Ureter (tissue), 1 donor: ENCODE data around the gene GLCE. TPM values are rescaled to one million over a fixed set of nuclear protein-coding genes. Genes with fewer than 3 reads are reported as not detected.
"Not testable (repeated sequence)": the region's sequence is repeated elsewhere in the genome, so short reads cannot be mapped to it uniquely, and the experiment has no call there.

Source experiments
- DNase-seq: peaks from one replicate; pipeline ENCODE4 v3.0.0-alpha.2; 2020; ENCODE audit warnings: low spot score
- total RNA-seq: library from RNA; stranded (reverse); gene quantifications from one replicate; pipeline ENCODE4 v1.2.4, GENCODE V29; 2023
- donor health status: DM: yes; HTN: yes; CAD: no.

GLCE gene
- total RNA-seq, 1 donor from 2014 or later = 15.5 TPM

GRCh38 chr15:69275074-69275670 is 114.7 kb downstream of the GLCE start:
- DNase-seq = no peak

DNA sequence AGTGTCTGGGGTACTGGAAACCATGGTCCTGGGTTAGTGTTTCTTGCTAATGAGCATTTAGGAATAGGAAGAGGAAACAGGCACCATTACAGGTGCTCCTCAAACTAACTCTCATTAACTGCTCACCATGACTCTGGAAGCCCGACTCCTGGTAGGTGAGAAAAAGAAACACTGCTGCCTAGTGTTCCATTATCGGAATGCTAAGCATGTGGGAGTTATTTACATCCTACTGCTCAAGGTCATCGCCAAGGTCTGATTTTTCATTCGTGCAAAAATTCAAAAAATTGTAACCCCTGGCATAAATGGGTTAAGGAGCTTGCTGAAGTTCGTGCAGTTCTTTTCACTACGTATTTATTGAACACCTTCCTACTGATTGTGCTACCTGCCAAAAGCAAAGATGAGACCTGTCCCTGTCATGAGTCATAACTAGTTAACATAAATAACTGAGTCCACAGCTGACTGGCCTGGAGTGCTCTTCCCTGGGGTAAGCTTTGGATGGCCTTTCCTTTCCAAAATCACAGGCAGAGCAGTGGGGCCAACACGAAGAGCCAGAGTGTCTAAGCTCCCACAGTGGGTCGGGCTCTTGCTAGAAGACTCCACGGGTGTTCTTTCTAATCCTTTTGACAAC is 115.6 kb downstream of the GLCE start:
- no peak for DNase-seq

GRCh38 chr15:69277316-69277715 is 116.9 kb downstream of the GLCE start:
- no peak for DNase-seq

DNA sequence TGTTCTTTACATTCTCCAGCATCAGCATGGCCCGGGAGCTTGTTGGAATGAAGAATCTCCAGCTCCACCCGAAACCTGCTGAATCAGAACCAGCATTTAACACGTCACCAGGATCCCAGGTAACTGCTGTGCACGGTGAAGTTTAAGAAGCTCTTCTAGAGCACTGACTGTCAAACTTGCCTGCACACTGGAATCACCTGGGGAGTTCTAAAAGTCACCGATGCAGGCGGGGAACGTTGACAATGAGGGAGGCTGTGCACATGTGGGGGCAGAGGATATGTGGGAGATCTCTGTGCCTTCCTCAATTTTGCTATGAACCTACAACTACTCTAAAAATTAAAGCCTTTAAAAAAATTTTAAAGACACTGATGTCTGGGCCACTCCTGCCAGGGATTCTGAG is 119.2 kb downstream of the GLCE start:
- no peak for DNase-seq

- DNase-seq = no peak
Measured at GRCh38 chr15:69280783-69281182, 120.3 kb downstream of the GLCE start.

GRCh38 chr15:69282104-69282743 is 121.8 kb downstream of the GLCE start:
- no peak for DNase-seq

- DNase-seq = no peak
Measured at GRCh38 chr15:69285834-69286233, 125.4 kb downstream of the GLCE start.

- no peak for DNase-seq
Measured at GRCh38 chr15:69288011-69288410, 127.6 kb downstream of the GLCE start.

DNA sequence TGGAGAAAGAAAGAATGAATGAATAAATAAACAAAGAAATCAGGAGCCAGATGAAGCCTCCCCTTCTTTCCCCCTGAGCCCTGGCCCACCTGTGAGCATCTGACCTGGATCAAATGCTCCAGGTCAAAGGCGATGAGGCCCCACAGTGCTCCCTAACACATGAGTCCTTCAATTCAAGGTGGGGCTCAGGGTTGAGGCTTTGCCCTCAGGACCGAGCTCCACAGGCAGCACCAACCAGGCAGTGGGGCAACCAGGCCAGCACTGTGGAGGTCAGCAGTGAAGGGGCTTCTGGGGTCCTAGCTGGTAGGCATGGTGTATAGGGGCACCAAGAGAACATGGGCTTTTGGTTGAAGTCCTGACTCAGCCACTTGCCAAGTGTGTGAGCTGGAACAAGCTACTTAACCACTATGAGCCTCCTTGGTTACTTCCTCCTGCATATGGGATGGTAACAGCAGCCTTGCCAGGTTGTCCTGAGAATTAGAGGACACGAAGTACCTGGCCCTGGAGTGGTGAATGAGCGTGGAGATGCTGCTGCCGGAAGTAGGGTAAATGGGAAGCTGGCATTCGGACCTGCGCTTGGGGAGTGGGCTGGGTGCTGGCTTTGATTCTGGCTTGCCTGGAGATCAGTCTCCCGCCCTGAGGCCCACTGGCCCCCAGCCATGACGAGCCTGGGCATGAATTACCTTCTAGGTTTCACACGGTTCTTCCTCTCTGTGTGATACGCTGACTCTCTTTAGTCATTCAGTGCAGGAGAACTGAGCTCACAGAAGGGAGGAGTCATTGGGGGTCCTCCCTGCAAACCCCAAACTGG is 128.3 kb downstream of the GLCE start:
- no peak for DNase-seq

DNA sequence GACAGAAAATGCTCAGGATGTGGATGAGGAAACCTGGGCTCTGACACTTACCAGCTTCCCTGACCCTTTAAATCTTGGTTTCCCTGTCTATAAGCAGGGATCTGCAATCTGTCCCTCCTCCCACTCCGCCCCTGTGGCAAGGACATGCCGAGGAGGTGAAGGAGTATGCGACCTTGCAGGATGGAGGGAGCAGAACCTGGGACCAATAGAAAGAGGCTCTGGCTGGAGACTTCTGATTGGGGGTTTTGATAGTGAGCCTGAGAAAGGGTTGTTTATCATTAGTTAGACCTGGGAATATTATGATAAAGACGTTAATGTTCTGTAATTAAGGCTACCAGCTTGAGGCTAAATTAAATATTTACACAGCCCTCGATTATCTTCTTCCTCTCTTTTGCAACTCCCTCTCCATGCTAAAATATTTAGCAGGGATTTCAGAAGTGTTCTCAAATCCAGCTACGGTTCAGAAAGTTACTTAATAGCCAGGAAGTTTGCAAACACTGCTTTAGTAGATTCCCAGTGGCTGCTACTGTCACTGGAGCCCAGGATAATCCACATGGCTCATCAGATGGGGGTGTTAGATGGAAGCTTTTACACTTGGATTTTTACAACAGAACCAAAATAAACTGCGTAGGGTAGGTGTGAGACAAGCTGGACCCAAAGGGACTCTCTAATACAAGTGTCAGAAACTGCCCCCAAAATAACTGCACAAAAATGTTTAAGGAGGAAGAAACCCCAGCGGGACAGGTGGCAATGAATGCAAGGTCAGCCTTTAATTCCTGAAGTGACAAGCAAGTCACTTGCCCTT is 129.1 kb downstream of the GLCE start:
- DNase-seq = no peak

DNA sequence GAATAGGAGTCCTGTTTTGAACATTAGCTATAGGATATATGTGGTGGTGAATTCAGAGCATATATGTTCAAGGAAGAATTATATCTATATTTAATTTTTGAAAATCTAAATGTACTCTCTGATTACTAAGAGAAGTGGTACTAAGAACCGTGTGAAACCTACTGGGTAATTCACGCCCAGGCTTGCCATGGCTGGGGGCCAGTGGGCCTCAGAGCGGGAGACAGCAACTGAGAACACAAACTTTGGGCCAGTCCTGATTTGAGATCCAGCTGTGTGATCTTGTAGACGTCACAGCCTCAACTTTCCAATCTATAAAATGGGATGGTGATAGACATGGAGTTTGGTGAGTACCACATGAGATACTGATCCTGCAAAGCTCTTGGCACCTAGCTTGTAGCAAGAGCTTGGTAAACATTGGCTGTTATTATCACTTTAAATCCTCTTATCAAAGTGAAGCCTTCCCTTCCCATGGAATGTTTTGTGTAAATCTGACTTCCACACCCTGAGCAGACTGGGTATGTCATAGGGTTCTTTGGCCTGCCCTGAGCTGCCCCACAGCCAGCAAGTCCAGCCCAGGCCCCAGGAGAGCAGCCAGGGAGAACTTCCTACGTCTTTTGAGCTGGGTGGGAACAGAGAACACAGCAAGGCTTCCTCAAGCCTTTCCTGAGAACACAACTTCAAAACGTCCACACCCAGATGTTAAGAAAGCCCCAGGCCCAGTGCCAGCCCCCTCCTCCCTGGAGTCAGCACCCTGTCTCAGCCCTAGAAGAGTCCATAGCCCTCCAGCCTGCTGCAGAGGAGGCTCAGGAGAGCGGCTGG is 130.1 kb downstream of the GLCE start:
- no peak for DNase-seq

DNA sequence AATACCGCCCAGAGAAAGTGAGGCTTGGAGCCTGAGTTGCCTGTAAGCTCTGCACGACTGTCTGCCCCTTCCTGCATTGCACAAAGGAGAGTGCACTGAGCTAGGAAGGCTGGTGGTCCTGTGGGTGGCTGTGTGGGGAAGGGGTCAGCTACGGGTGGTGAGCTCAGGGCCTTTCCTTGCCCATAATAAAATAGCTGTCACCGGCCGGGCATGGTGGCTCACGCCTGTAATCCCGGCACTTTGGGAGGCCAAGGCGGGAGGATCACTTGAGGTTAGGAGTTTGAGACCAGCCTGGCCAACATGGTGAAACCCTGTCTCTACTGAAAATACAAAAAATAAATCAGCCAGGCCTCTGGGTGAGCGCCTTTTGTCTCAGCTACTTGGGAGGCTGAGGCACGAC is 131.2 kb downstream of the GLCE start:
- not testable (repeated sequence) for DNase-seq

DNA sequence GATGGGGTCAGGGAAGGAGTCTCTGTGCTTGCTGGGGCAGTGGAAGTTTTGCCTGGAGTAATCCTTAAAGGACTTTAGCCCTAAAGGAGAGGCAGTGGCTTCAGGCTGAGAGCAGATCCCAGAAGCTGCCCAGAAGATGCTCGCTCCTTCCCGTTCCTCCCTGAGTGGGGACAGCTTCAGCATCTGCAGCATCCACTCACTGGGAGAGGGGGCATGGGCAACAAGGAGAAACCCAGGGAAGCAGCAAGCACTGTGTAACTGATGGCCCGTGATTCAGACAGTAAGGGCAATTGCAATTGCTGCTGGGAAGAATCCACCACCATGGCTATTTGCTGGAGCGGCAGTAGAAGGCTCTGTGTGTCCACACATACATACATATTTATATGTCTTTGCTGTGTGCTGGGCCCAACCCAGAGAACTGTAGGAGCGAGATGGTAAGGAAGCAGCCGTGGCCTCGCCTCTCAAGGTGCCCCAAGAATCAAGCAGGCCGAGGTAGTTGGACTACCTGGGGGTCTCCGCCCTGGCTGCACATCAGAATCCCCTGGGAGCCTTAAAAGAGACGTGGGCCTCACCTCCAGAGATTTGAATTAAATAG is 132.5 kb downstream of the GLCE start:
- DNase-seq = no peak

DNA sequence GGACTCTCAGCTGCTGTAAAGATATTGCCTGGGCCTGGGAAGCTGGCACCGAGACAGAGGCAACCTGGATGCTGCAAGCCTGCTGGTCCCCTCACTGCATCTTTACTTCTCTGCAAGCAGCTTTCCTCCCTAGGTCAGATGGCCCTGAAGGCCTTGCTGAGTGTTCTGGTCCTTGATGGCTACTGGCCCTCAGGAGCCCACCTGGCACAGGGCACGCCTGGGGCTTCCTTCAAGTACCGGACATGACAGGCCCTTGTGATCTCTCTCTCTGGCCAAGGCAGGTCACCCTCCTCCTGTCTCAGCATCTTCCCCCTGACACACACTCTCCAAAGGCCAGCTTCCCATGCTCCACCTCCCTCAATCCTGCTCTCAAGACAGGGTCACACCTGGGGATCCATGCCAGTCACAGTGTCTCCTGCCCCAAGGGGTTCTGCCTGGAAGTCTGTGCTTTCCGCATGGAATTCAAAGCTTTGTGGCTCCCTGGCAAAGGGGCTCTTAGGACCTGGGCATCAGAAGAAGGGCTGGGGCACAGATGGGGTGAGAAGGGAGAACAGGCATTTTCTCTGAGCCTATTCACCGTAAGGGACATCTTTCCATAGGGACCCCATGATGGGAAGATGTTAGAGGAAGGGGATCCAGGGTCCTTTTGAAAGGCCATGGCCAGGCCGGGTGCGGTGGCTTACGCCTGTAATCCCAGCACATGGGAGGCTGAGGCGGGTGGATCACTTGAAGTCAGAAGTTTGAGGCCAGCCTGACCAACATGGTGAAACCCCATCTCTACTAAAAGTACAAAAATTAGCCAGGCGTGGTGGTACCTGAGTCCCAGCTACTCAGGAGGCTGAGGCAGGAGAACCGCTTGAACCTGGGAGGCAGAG is 133.5 kb downstream of the GLCE start:
- no peak for DNase-seq

GRCh38 chr15:69296606-69297005 is 136.2 kb downstream of the GLCE start:
- DNase-seq = no peak

DNA sequence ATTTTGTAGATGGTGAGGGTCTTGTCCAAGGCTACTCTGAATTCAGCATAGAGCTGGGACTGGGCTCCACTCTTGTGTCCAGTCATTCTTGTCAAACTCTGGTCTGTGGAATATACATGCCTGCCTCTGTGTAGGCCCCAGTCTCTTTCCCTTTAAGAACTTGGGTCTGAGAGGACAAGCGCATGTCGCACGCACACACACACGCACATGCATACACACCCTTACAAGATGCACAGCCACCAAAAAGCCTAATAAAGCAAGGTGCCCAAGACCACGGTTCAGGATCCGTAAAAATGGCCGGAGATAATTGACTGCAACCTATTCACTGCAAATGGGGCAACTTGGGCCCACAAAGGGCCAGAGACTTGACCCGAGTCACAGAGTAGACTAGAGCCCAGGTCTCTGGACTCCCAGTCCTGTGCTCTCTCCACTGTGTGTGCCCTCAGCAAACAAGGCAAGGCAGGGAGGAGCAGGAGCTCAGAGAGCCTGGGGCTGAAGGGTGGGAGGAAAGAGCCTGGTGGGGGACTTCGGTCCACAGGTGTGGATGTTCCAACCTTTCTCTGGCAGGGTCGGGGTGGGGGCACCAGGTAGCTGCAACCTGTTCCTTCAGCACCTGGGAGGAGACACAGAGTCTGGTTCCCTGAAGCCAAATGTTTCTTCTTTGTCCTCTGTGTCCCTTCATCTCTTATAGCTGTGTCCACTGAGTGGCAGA is 137.4 kb downstream of the GLCE start:
- DNase-seq = no peak

- DNase-seq = no peak
Measured at GRCh38 chr15:69298354-69298696, 137.9 kb downstream of the GLCE start.

GRCh38 chr15:69298697-69299441 is 138.4 kb downstream of the GLCE start, which contains the start of gene PAQR5:
Gene PAQR5 (plus strand): TSS chr15:69298912. CDS start chr15:69360081, 61,169 bp downstream.
- DNase-seq = no peak
